GM19239 (cell line): ENCODE results near the gene ACTC1.

Experiments used
- DNase-seq: peaks from one replicate; pipeline ENCODE4 v3.0.0; 2011; ENCODE audit warnings: low spot score; ENCODE audit not compliant: insufficient read length
- FAIRE-seq: peaks from 2 replicates; lab custom pipeline; 2011; peaks lifted over from hg19 to GRCh38; lab: Jason Lieb, UNC

ACTC1 gene

GRCh38 chr15:34768530-34768929 is 26.8 kb downstream of the ACTC1 start:
- no peak for DNase-seq

GRCh38 chr15:34765741-34766140 is 29.6 kb downstream of the ACTC1 start:
- no peak for FAIRE-seq
- no peak for DNase-seq

More at GRCh38 chr15:34768530-34768929, 26.8 kb downstream of the ACTC1 start:
- FAIRE-seq, result no peak

- no peak for FAIRE-seq
- DNase-seq, result no peak
Observed at GRCh38 chr15:34760909-34761308, 34.4 kb downstream of the ACTC1 start.

- FAIRE-seq, result no peak
- DNase-seq, result no peak
Observed at GRCh38 chr15:34759992-34760391, 35.4 kb downstream of the ACTC1 start.

- FAIRE-seq, result no peak
- no peak for DNase-seq
Observed at GRCh38 chr15:34759347-34759746, 36.0 kb downstream of the ACTC1 start.

GRCh38 chr15:34757262-34757661 is 38.1 kb downstream of the ACTC1 start:
- FAIRE-seq (no peak), DNase-seq (no peak)

GRCh38 chr15:34755419-34755773 is 40.0 kb downstream of the ACTC1 start:
- no peak for DNase-seq
- no peak for FAIRE-seq

GRCh38 chr15:34754674-34755418 is 40.5 kb downstream of the ACTC1 start, which contains the start of gene GJD2:
TSS of gene GJD2 (minus strand) at chr15:34754998. CDS start at chr15:34754488, 510 bp downstream.
- FAIRE-seq, result no peak
- DNase-seq, result no peak

GRCh38 chr15:34754171-34754601 is 41.2 kb downstream of the ACTC1 start:
- no peak for FAIRE-seq

GRCh38 chr15:34753236-34753894 is 42.0 kb downstream of the ACTC1 start:
- DNase-seq (no peak), FAIRE-seq (no peak)

More at GRCh38 chr15:34754171-34754601, 41.2 kb downstream of the ACTC1 start:
- no peak for DNase-seq

- no peak for DNase-seq
- FAIRE-seq, result no peak
Observed at GRCh38 chr15:34749691-34750090, 45.7 kb downstream of the ACTC1 start.
